Measurements from ENCODE around the gene NCOA7.
"Not testable (repeated sequence)": the region's sequence is repeated elsewhere in the genome, so short reads cannot be mapped to it uniquely, and the experiment has no call there.

DNA sequence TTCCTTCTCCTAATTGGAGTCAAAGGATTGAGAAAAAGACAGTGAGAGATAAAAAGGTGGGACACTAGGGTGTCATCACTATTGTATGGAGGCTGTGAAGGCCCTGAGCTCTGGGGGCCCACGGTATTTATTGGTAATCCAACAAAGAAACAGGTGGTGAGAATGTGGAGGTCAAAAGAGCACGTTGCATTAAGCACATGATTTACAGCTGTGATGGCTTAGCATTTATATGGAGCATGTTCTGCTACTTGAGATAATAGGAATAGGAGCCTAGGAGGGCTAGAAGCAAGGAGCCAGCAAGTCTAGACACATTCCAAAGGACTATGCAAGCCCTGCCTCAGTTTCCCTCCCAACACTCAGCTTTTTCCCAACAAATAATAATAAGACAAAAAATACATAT is 121.7 kb downstream of the NCOA7 start:
- not testable (repeated sequence) for TF ChIP-seq YY1 (IDR thresholded peaks at IDR 0.05; ENCODE audit: low read depth); CTCF (IDR thresholded peaks at IDR 0.05); POLR2AphosphoS5 (IDR thresholded peaks at IDR 0.05; ENCODE audit: low read depth, low read length); TEAD4 (IDR thresholded peaks at IDR 0.05; ENCODE audit: borderline replicate concordance, insufficient read depth); JUND (IDR thresholded peaks at IDR 0.05); GATA2 (CRISPR knock-in tag; IDR thresholded peaks at IDR 0.05); EZH2phosphoT487 (IDR thresholded peaks at IDR 0.05; ENCODE audit: borderline replicate concordance, low read depth); EP300 (IDR thresholded peaks at IDR 0.05; ENCODE audit: borderline replicate concordance in 1 of 2, low read depth in 1 of 2, low read length in 1 of 2); PBX3 (IDR thresholded peaks at IDR 0.05); SIN3A (IDR thresholded peaks at IDR 0.05; ENCODE audit: borderline replicate concordance, low read depth, low read length); GABPA (IDR thresholded peaks at IDR 0.05; ENCODE audit: low read depth); CHD2 (IDR thresholded peaks at IDR 0.05; ENCODE audit: low read length, partially characterized antibody); NFIC (IDR thresholded peaks at IDR 0.05; ENCODE audit: borderline replicate concordance)
- TF ChIP-seq, protein P1, sequence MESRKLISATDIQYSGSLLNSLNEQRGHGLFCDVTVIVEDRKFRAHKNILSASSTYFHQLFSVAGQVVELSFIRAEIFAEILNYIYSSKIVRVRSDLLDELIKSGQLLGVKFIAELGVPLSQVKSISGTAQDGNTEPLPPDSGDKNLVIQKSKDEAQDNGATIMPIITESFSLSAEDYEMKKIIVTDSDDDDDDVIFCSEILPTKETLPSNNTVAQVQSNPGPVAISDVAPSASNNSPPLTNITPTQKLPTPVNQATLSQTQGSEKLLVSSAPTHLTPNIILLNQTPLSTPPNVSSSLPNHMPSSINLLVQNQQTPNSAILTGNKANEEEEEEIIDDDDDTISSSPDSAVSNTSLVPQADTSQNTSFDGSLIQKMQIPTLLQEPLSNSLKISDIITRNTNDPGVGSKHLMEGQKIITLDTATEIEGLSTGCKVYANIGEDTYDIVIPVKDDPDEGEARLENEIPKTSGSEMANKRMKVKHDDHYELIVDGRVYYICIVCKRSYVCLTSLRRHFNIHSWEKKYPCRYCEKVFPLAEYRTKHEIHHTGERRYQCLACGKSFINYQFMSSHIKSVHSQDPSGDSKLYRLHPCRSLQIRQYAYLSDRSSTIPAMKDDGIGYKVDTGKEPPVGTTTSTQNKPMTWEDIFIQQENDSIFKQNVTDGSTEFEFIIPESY (IDR thresholded peaks at IDR 0.05; ENCODE audit: borderline replicate concordance, low read depth) = not testable (repeated sequence)

All from SK-N-SH (cell line).